GM20431 (cell line): ENCODE results near the gene BLID.

Experiments used
- in situ Hi-C: fragments of 300-500 bp; cut with MseI, MboI; formaldehyde crosslinking; loops from one replicate; pipeline ENCODE4 v1.15.0; 2020; ENCODE audit warnings: low sequenced_read_pairs; ENCODE audit not compliant: unreplicated experiment

Gene BLID

DNA sequence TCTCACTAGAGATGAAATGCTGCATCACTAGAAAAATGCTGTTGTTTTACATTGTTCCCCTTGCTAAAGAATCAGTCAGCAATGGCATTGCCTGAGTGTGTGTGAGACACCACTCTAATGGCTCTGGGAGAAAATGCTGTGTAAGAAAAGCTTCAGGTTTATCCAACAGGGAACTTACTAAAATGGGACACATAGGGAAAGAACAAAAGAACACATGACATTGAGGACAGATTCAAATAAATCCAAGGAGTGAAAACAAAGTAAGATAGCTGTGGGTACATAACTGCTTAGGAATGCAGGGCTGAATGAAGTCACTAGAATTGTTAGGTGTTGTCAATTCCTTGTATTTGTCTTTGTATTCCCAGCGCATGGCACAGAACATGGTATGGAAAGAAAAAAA lies 24.2 kb downstream of the BLID start:
- in situ Hi-C loops: no loop called here

DNA sequence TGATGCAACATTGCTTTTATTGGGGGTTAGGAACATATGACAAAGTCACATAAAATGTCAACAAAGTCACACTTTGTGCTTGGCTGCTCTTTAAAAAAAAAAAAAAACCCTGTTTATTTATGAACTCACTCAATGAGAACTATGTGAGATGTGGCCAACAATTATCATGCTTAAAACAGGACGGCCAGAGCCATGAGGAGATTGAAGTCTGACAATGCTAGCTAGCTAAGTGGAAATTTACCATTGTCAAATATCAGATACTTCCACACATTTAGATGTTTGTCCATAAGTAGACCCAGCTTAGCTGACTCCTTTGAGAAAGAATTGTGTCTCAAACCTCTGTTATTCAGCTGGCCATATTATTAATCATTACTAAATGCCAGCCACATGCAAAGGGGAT lies 26.9 kb downstream of the BLID start:
- in situ Hi-C loops: no loop called here

DNA sequence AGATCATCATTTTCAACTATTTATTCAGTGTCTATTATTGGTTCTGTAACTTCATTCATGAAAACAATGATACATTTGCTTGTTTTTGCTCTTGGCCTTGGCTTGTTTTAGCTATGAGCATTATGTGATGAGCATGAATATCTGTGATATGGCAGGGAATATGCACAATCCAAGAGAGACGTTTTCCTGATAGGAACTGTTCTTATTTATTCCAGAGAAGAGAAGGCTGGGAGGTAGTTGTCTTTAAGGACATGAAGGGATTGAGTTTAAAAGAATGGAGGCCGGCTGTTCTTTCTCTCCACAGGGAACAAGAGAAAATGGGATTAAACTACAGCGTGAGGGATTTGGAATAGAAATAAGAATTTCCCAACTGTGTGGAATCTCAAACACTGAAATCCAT lies 30.3 kb downstream of the BLID start:
- in situ Hi-C loops: no loop called here

DNA sequence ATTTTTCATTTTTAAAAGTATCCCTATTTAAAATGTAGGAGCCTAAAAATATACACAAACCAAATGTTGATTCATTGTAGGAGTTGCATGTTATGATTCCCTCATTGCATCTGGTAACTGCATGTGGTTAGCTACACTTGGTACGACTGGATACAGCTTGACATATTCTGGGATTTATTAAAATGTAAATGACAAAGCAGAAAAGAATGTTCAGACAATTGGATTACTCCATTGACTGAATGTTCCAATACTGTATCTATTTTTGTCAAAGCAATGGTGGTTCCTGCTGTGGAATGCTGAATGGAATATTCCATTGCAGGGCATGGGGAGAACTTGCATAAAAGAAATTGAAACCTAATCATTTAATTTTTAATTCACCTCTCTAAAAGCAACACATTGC lies 30.8 kb downstream of the BLID start:
- in situ Hi-C loops: no loop called here

DNA sequence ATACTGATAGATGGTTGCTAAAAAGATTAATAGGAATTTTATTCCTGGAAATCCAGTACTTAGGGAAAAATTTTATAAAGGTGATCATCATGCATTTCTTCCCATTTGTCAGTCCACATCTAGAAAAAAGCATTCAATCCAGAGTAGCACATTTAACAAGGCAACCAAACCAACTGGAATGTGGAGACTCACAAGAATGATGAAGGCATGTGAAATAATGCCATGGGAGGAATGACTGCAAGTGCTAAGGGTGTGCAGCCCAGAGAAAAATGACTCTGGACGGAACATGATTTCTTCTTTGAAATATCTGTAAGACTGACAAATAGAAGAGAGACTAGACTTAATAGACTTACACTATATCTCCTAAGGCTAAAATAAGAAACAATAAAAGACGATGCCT lies 33.8 kb downstream of the BLID start:
- in situ Hi-C loops: no loop called here

DNA sequence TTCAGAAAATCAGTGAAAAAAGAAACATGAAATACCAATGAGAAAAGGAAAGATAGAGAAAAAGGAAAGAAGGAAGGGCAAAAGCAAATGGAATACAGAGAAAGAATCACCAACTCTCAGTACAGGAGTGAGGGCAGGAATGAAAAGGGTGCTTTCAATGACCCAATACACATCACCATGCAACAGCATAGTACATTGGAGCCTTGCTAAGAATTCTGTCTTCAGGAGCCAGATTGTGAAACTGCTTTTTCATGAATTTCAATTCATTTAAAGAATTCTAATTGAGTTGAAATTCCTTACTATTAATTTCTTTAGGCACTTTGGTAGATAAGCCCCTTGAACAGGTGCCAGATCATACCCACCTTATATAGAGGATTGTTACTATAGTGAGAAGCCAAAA lies 34.9 kb downstream of the BLID start:
- in situ Hi-C loops: no loop called here

DNA sequence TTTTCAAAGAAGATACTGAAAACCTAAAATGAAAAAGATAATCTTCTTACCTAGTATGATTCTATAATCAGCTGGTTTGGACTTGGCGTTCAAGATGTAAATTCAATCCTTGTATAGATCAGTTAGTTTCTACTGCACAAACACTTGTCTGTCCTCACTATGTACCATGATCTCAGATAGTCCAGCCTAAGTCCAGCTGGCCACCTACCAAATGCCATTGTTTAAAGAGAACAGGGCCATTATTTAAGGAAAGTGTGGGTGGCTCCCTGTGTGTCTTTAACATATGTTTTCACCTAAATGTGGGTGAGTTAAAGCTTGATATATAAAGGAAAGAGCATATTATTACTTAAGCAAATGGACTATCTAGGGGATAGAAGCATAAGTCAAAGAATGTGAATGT lies 38.6 kb downstream of the BLID start:
- in situ Hi-C loops: no loop called here

DNA sequence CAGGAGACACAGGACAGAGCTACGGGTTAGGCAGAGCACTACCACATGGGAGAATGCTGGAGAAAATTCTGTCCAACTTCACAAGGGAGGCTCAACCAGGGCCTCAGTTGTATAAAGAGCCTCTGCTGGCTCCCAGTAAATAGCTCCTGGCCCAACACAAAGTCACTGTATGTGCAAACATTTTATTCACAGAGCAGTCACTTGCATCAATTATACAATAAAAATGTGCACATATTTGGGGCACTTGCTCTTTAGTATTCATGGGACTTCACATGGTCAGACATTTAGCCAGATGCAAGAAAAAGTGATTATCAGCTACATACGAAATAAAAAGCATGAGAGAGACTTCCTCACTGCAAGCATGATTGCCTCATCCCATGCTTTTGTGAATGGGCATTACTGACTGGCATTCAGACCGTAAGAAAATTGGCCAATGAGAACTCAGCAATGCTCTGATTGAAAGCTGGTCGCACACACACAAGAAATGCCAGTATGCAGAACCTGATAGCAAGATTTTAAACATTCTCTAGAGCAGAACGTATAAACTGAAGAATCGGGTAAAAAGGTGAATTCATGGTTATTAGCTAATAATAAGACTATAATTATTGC lies 39.4 kb downstream of the BLID start:
- in situ Hi-C loops: no loop called here

DNA sequence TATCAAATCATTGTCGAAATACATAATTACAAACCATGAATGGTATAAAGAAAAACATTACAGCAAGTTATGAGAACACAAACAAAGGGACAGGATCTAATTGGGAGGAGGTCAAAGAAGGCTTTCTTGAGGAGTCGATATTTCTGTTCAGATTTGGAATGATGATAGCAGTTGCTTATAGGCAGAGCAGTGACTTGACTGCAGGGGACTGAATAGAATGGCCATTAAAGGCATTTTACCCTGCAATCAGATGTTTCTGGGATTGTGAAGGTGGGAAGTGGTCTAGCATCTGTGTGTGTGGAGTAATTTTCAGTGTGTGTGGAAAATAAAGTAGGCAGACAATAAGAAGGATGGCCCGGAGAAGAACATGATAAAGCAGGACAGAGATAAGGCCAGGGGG lies 41.0 kb downstream of the BLID start:
- in situ Hi-C loops: no loop called here

DNA sequence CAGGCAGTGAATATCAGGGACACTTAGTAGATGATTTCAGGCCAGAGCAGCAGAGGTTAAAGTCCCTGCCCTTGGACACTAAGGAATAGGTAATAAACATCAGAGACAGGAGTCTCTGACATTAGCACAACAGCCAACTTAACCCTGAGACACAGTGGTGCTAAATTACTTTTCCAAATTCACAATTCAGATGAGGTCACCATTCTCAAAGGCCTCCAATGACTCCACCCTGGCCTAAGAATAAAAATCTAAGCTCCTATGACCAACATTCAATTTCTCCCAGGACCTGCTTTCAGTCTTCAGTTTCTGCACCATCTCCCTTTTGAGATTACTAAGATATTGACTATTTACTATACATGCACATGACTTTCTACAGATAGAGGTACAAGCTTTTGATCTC lies 42.0 kb downstream of the BLID start:
- in situ Hi-C loops: no loop called here

DNA sequence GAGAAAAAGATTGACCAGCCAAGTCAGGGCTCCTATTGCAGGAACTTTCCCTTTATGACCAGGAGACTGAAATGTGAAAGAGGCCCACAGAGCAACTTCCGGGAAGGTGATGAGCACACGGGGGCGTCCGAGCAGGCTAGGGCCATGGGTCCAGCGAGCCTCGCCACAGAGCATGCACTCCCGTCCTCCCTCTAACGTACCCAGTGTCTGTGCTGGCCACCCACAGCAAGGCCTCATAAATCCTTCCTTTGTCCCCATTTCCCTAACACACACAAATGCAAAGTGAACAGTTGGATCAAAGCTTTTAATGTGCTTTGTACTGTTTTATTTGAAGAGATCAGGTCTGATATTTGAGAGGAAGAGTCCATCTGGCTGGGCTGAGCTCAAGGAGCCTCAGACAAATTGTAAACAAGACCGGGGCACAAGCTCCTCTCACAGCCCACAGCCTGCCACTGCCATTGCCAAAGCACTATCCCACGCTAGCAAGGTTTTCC lies 44.3 kb downstream of the BLID start:
- in situ Hi-C loops: no loop called here

DNA sequence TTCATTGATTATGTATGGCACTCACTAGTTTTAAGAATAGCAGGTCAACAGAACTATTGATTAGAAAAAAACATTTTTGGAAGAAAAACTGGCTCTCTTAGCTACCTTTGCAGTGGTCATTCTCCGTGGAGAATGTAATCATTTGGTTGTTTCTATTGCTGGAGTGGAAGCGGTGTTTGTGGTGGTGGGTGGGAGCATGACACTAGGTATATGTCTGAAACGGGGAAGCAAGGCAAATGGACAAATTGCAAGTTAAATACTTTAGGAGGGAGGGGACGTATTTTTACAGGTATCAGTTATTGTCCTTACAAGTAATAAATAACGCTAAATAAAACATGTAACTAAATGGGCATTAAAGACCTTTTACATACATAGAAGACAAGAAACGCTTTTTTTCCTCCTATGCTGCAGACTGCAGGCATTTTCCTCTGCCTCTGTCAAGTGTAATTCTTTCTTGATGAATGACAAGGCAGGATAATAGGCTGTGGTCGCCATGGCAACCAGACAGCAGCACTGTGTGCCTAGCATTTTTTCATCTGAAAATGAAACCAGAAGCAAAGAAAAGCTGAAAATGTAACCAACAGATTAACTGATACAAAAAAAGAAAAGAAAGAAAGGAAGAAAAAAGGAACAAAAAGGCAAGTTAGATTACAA lies 46.2 kb downstream of the BLID start:
- in situ Hi-C loops: no loop called here

DNA sequence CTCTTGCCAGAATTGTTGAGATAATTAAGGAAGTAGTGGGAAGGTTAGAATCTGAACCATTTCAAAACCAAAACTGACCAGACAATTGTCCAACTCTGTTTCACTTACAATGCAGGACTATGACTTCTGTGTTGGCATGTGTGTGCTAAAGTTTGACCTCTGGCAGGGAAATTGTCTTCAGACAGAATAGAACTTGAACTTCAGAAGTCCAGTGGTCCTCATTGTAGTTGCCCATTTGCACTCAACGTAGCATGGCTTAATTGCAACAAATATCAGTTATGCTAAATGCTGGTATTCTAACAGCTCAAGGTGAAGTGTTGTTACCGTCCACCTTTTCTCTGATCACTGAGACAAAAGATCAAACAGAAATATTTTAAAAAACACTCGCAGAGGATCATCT lies 47.2 kb downstream of the BLID start:
- in situ Hi-C loops: no loop called here

DNA sequence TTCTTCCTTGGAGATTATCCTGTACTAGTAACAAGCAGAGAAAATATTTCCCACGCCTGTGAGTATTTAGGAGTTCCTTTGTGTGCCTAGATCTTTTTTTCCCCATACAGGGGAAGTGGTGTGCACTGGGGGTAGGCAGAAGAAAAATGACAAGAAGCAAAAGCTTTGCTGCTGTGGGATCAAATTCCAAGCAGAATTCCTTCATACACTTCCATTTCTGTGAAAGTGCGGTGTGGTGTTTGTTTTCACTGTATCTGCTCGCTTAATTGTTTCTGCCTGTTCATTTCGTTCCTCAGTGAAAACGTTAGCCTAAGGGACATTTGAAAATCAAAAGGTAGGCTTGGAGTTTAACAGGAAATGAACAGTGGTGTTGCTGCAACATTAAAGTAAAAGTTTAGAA lies 47.9 kb downstream of the BLID start:
- in situ Hi-C loops: no loop called here
